Breast epithelium (tissue), 4 donors: ENCODE results near the gene RABGAP1L. TPM values are rescaled to one million over a fixed set of nuclear protein-coding genes. Genes with fewer than 3 reads are reported as not detected.

Experiments
- DNase-seq, 2 donors: peaks; one replicate each; pipeline ENCODE4 v3.0.0-alpha.2; 2019; ENCODE audit warnings: low spot score in 2 of 2
- H3K27ac ChIP-seq, 2 donors: fragments of 200-600 bp; sonication (generic) in 1 of 2; one replicate each; pipeline ENCODE4 v1.5.1; 2016 to 2019; ENCODE audit warnings: mild to moderate bottlenecking in 1 of 2
- H3K27me3 ChIP-seq, 2 donors: fragments of 200-600 bp; sonication (generic) in 1 of 2; one replicate each; pipeline versions ENCODE4 v1.5.1 to v1.6.0; 2017 to 2019; ENCODE audit warnings: control low read depth in 1 of 2, mild to moderate bottlenecking in 1 of 2
- H3K36me3 ChIP-seq: fragments of 200-600 bp; one replicate; pipeline ENCODE4 v1.5.1; 2019
- H3K4me1 ChIP-seq, 2 donors: fragments of 200-600 bp; sonication (generic); one replicate each; pipeline ENCODE4 v1.5.1; 2016 to 2019; ENCODE audit warnings: control low read depth in 1 of 2
- H3K4me3 ChIP-seq, 3 donors: fragments of 200-600 bp; sonication (generic); 1 replicate in 2 of 3; 2 replicates in 1 of 3; pipeline ENCODE4 v1.5.1; 2016 to 2019; ENCODE audit warnings: mild to moderate bottlenecking in 3 of 3, moderate library complexity in 2 of 3
- H3K9me3 ChIP-seq, 2 donors: fragments of 200-600 bp; sonication (generic) in 1 of 2; one replicate each; pipeline ENCODE4 v1.5.1; 2016 to 2019; ENCODE audit warnings: control low read depth in 1 of 2
- POLR2A ChIP-seq: fragments of 450-650 bp; IDR thresholded peaks from one replicate; pipeline ENCODE4 v1.6.1; 2016; ENCODE audit warnings: antibody characterized with exemption, mild to moderate bottlenecking, moderate library complexity
- POLR2AphosphoS5 ChIP-seq, 3 donors: sonication (generic); formaldehyde crosslinking; IDR thresholded peaks; one replicate each; pipeline ENCODE4 v1.6.1; 2017; ENCODE audit warnings: antibody characterized with exemption in 3 of 3
- intact Hi-C: fragments of 100-400 bp; cut with DNase I; formaldehyde crosslinking; loops from one replicate; pipeline ENCODE4 v1.15.1; 2023; ENCODE audit warnings: low total_unique reads
- total RNA-seq, 3 donors: library from RNA; depleted of rRNA; stranded (reverse); fragments of >200 nt; gene quantifications; one replicate each; pipeline ENCODE4 v1.1.0, GENCODE V29; 2016
- TF ChIP-seq, protein P1 (sequence below), 3 donors: fragments of 450-650 bp; IDR thresholded peaks; one replicate each; pipeline ENCODE4 v1.5.1; 2016 to 2017; ENCODE audit warnings: antibody characterized with exemption in 3 of 3, mild to moderate bottlenecking in 3 of 3, moderate library complexity in 3 of 3

The RABGAP1L gene
- total RNA-seq, 3 donors from 2014 or later = 41.3 to 83.7 (median 49.5) TPM

DNA sequence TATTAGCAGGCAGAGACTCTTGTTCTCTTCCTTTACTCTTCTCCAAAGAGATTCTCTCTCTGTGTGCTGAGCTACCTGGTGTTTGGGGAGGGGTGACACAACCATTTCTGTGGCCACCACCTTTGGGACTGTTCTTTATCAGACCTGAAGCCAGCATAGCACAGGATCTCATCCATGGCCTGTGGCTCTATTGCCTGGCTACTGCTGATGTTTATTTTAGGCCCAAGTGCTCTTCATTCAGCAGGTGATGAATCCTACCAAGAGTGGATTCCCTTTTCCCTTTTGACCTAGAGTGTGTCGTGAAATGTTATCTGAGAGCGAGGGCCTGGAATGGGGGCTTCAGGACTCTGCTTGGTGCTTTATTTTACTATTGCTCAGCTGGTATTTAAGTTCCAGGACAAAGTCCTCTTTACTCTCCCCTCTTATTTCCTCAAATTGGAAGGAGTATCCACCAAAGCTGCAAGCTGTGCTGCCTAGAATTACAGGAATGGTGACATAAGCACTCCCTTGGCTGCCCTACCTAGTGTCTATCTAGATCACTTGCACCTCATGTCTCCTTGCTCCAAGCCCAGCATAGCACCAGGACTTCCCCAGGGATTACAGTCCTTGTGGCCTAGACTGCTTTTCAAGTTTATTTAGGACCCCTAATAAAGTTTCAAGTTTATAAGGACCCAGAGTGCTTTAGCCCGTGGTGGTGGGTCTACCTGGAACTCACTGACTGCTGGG lies 193.7 kb downstream of the RABGAP1L start:
- TF ChIP-seq, protein P1, sequence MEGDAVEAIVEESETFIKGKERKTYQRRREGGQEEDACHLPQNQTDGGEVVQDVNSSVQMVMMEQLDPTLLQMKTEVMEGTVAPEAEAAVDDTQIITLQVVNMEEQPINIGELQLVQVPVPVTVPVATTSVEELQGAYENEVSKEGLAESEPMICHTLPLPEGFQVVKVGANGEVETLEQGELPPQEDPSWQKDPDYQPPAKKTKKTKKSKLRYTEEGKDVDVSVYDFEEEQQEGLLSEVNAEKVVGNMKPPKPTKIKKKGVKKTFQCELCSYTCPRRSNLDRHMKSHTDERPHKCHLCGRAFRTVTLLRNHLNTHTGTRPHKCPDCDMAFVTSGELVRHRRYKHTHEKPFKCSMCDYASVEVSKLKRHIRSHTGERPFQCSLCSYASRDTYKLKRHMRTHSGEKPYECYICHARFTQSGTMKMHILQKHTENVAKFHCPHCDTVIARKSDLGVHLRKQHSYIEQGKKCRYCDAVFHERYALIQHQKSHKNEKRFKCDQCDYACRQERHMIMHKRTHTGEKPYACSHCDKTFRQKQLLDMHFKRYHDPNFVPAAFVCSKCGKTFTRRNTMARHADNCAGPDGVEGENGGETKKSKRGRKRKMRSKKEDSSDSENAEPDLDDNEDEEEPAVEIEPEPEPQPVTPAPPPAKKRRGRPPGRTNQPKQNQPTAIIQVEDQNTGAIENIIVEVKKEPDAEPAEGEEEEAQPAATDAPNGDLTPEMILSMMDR (IDR thresholded peaks at IDR 0.05) = no peak
- no peak for TF ChIP-seq POLR2AphosphoS5 (IDR thresholded peaks at IDR 0.05)
- no peak for TF ChIP-seq POLR2A
- Histone ChIP-seq H3K9me3 (no peaks in the 10 kb centered on the region), H3K27ac (no peak overlapping the region), H3K27me3 (no peaks in the 10 kb centered on the region), H3K4me3 (no peak overlapping the region), H3K4me1 (no peaks in the 10 kb centered on the region), H3K36me3 (no peaks in the 10 kb centered on the region)
- intact Hi-C loops = no loop called here
- DNase-seq = no peak

DNA sequence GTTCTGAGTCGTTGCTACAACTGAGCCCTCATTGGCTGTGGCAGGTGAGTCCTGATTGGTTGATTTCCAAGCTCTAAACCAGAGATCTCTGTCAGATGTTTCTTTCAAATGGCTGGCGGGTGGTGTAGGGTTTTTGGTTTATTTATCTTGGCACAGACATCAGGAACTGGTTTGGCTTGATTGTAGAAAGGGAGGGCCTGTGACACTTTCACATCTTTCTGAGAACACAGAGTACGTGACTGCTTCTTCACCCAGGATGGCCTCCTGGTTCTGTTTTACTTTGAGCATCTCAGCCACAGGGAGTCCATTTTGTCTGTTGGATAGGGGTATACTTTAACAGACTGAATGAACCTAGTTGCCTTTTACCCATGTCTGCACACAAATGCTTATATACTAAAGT lies 199.0 kb downstream of the RABGAP1L start:
- no peaks in the 10 kb centered on the region for H3K27me3 ChIP-seq
- intact Hi-C loops = no loop called here
- H3K4me3 ChIP-seq = no peak overlapping the region
- H3K4me1 ChIP-seq = no peaks in the 10 kb centered on the region
- H3K36me3 ChIP-seq = no peaks in the 10 kb centered on the region
- H3K9me3 ChIP-seq = no peaks in the 10 kb centered on the region
- DNase-seq = no peak
- TF ChIP-seq POLR2A (no peak), POLR2AphosphoS5 (IDR thresholded peaks at IDR 0.05) (no peak)
- TF ChIP-seq, protein P1 (IDR thresholded peaks at IDR 0.05) = no peak
- H3K27ac ChIP-seq = no peak overlapping the region

DNA sequence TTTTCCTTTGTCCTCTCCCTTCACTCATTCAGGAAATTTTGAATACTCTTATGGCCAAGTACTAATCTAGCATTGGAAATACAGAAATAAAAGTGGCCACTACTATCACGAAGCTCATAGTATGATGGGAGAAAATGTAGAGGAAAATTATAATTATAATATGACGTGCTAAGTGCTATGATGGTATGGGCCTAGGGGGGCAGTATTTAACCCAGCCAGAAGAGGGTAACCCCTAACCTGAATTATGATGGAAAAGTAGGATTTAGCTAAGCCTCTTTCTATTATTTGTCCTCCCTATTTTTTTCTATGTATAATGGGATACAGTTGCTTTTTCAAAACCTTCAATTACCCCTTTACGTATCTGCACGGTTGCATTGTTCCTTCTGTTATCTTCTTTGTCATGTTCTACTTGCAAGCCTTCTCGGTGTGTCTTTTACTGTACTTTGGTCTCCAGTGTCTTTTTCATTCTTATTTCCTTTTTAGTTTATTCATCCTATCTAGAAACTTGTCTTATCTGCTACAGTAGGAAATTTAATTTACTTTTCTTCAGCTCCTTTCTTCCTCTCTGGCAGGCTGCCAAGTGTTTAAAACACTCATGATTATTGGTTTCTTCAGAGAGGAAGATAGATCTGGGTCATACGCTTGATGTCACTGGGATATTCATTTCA lies 199.6 kb downstream of the RABGAP1L start:
- no peak overlapping the region for H3K4me3 ChIP-seq
- no peaks in the 10 kb centered on the region for H3K36me3 ChIP-seq
- no peak overlapping the region for H3K27ac ChIP-seq
- TF ChIP-seq POLR2AphosphoS5 (IDR thresholded peaks at IDR 0.05) (no peak), POLR2A (no peak)
- TF ChIP-seq, protein P1 (IDR thresholded peaks at IDR 0.05) = no peak
- intact Hi-C loops = no loop called here
- H3K9me3 ChIP-seq = no peaks in the 10 kb centered on the region
- H3K27me3 ChIP-seq = no peaks in the 10 kb centered on the region
- DNase-seq = no peak
- H3K4me1 ChIP-seq = no peaks in the 10 kb centered on the region

DNA sequence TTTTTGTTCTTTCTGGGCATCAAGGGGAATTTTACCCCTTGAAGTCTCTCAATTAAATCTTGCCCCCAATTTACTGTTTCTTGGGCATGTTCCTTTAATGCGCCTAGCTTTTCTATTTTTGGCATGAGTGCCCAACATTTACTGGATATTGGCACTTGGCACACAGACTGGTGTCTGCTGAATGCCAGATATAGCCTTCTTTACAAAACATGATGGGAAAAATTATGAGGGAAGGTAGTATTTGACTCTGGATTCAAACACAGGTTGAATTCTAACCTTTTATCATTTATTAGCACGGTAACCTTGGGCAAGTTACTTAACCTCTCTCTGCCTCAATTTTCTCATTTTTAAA lies 200.1 kb downstream of the RABGAP1L start:
- H3K4me3 ChIP-seq = no peak overlapping the region
- intact Hi-C loops = no loop called here
- H3K27me3 ChIP-seq = no peaks in the 10 kb centered on the region
- H3K4me1 ChIP-seq = no peaks in the 10 kb centered on the region
- TF ChIP-seq POLR2A = no peak
- TF ChIP-seq POLR2AphosphoS5 (IDR thresholded peaks at IDR 0.05) = no peak
- TF ChIP-seq, protein P1 (IDR thresholded peaks at IDR 0.05) = no peak
- no peak overlapping the region for H3K27ac ChIP-seq
- H3K9me3 ChIP-seq = no peaks in the 10 kb centered on the region
- DNase-seq = no peak
- no peaks in the 10 kb centered on the region for H3K36me3 ChIP-seq

DNA sequence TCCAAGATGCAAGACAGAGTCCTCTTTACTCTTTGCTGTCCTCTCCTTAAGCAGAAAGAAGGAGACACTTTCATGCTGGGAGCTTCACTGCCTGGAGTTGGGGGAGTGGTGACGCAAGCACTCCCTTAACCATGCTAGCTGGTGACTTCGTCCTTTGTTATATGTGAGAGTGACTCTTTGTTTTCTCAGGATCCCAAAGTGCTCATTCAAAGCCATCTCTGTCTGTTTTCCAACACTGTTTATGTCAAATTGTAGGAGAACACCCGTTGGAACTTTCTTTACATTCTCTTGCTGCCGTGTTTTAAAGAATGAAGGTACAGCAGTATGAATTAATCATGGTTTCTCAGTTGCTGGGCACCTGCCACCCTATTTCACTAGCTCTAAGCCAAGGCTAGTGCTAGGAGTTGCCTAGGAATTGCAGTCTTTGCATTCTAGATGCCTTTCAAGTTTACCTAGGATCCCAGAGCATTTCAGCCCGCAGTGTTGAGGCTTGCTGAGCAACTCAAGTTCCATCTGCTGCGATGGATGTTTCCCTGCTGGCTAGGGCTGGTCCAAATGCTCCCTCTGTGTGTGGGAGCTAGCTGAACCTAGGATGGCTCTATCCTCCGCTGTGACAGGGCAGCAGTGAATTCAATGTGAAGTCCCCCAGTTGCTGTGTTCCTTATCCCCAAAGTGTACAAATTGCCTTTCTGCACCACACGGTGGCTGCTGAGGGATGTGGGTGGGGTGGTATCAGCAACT lies 205.8 kb downstream of the RABGAP1L start:
- H3K9me3 ChIP-seq = no peaks in the 10 kb centered on the region
- intact Hi-C loops = no loop called here
- no peak overlapping the region for H3K4me3 ChIP-seq
- no peaks in the 10 kb centered on the region for H3K36me3 ChIP-seq
- no peaks in the 10 kb centered on the region for H3K27me3 ChIP-seq
- no peak overlapping the region for H3K27ac ChIP-seq
- DNase-seq = no peak
- TF ChIP-seq POLR2AphosphoS5 (IDR thresholded peaks at IDR 0.05) = no peak
- TF ChIP-seq, protein P1 (IDR thresholded peaks at IDR 0.05) = no peak
- TF ChIP-seq POLR2A = no peak
- H3K4me1 ChIP-seq = no peaks in the 10 kb centered on the region
